ENCODE data around the gene UBE2D3.

- TF ChIP-seq CTCF (IDR thresholded peaks at IDR 0.05) (no peak), POLR2AphosphoS5 (IDR thresholded peaks at IDR 0.05) (no peak)
These were observed 38.0 kb downstream of the UBE2D3 start for GRCh38 chr4:102789317-102789717.
